H1 (cell line): ENCODE measurements around the gene CSF1. TPM values are rescaled to one million over a fixed set of nuclear protein-coding genes. Genes with fewer than 3 reads are reported as not detected.

Experiments used
- CTCF ChIA-PET: fragments of 300-600 bp; sonication (Branson Sonifier 250); formaldehyde crosslinking; loops from one replicate; lab custom pipeline; 2021; ENCODE audit not compliant: partially characterized antibody; lab: Charles Lee
- POLR2A ChIA-PET: fragments of 300-600 bp; sonication (Branson Sonifier 250); formaldehyde crosslinking; loops from one replicate; lab custom pipeline; 2021; ENCODE audit warnings: inconsistent platforms; ENCODE audit not compliant: partially characterized antibody; lab: Charles Lee
- DNase-seq, 2 experiments: peaks; one replicate each; pipeline versions ENCODE4 v3.0.0 to v3.0.0-alpha.2; 2010 to 2022; ENCODE audit warnings: low spot score in 2 of 2, low read depth in 1 of 2, mixed read lengths in 1 of 2
- FAIRE-seq: peaks from 2 replicates; lab custom pipeline; 2011; peaks lifted over from hg19 to GRCh38; lab: Jason Lieb, UNC
- H2AFZ ChIP-seq: 2 replicates; pipeline ENCODE4 v1.8.1; 2012; ENCODE audit warnings: low read length, inconsistent platforms
- H2AK5ac ChIP-seq: 2 replicates; pipeline ENCODE4 v1.6.1; 2013; ENCODE audit warnings: low read depth, low read length
- H2BK120ac ChIP-seq: replicated peaks from 2 replicates; pipeline ENCODE3; 2013; ENCODE audit warnings: low read depth, low read length, inconsistent platforms
- H2BK12ac ChIP-seq: 2 replicates; pipeline ENCODE4 v1.6.1; 2013; ENCODE audit warnings: low read depth, low read length
- H2BK15ac ChIP-seq: 2 replicates; pipeline ENCODE4 v1.6.1; 2013; ENCODE audit warnings: low read length
- H2BK20ac ChIP-seq: 2 replicates; pipeline ENCODE4 v1.6.1; 2013; ENCODE audit warnings: low read length
- H2BK5ac ChIP-seq: 2 replicates; pipeline ENCODE4 v1.6.1; 2013; ENCODE audit warnings: low read depth, low read length
- H3K14ac ChIP-seq: 2 replicates; pipeline ENCODE4 v1.6.1; 2013; ENCODE audit warnings: inconsistent platforms; ENCODE audit not compliant: insufficient read length
- H3K18ac ChIP-seq: 2 replicates; pipeline ENCODE4 v1.6.1; 2013; ENCODE audit warnings: low read length; ENCODE audit errors: extremely low read depth
- H3K23ac ChIP-seq: 2 replicates; pipeline ENCODE4 v1.6.1; 2013; ENCODE audit warnings: inconsistent platforms; ENCODE audit not compliant: insufficient read length
- H3K23me2 ChIP-seq: 2 replicates; pipeline ENCODE4 v1.6.1; 2013; ENCODE audit warnings: low read depth, low read length
- H3K27ac ChIP-seq: 2 replicates; pipeline ENCODE4 v1.6.1; 2011; ENCODE audit warnings: low read depth, low read length, inconsistent platforms
- H3K27me3 ChIP-seq, 4 experiments: replicated peaks in 1 of 4; 1 replicate in 1 of 4; 2 replicates in 3 of 4; pipeline versions ENCODE4 v1.6.1 to v1.8.1; 2011 to 2013; ENCODE audit warnings: low read length in 3 of 4, mild to moderate bottlenecking in 3 of 4, inconsistent platforms in 2 of 4, mixed read lengths in 2 of 4, moderate library complexity in 1 of 4; ENCODE audit not compliant: control insufficient read depth in 3 of 4, insufficient read depth in 3 of 4; ENCODE audit errors: extremely low read depth in 1 of 4
- H3K36me3 ChIP-seq, 4 experiments: 2 replicates each; pipeline versions ENCODE4 v1.6.1 to v1.8.1; 2011 to 2013; ENCODE audit warnings: mild to moderate bottlenecking in 4 of 4, low read length in 3 of 4, moderate library complexity in 2 of 4, control low read depth in 1 of 4, inconsistent platforms in 1 of 4; ENCODE audit not compliant: insufficient read depth in 4 of 4, control insufficient read depth in 2 of 4
- H3K4ac ChIP-seq: replicated peaks from 2 replicates; pipeline ENCODE3; 2013; ENCODE audit warnings: low read length, low read depth, mixed read lengths, inconsistent platforms; ENCODE audit not compliant: insufficient read length
- H3K4me1 ChIP-seq, 4 experiments: replicated peaks in 1 of 4; 1 replicate in 1 of 4; 2 replicates in 3 of 4; pipeline versions ENCODE4 v1.6.1 to v1.8.1; 2011 to 2013; ENCODE audit warnings: low read length in 3 of 4, inconsistent platforms in 2 of 4, mixed read lengths in 1 of 4; ENCODE audit not compliant: insufficient read depth in 4 of 4, control insufficient read depth in 3 of 4
- H3K4me2 ChIP-seq, 2 experiments: 2 replicates each; pipeline versions ENCODE4 v1.6.1 to v1.8.1; 2011 to 2013; ENCODE audit warnings: low read depth in 2 of 2, low read length in 2 of 2, control low read depth in 1 of 2, inconsistent platforms in 1 of 2, mild to moderate bottlenecking in 1 of 2; ENCODE audit not compliant: insufficient read depth in 1 of 2
- H3K4me3 ChIP-seq, 4 experiments: fragments of 200-600, 300-600 bp in 1 of 4; sonication (generic), shearing (Covaris generic), sonication (Bioruptor Twin) in 1 of 4; 2 replicates each; pipeline versions ENCODE4 v1.5.1 to v1.8.1; 2011 to 2016; ENCODE audit warnings: low read length in 4 of 4, low read depth in 3 of 4, control low read depth in 2 of 4, inconsistent platforms in 2 of 4, mild to moderate bottlenecking in 2 of 4, mixed read lengths in 1 of 4, moderate library complexity in 1 of 4; ENCODE audit not compliant: insufficient read depth in 2 of 4; ENCODE audit errors: extremely low read depth in 1 of 4
- H3K56ac ChIP-seq: replicated peaks from 2 replicates; pipeline ENCODE3; 2013; ENCODE audit warnings: low read depth, mild to moderate bottlenecking, mixed read lengths, low read length, inconsistent platforms; ENCODE audit not compliant: insufficient read length
- H3K79me1 ChIP-seq: 2 replicates; pipeline ENCODE4 v1.6.1; 2013; ENCODE audit warnings: low read depth, low read length, control low read depth
- H3K79me2 ChIP-seq, 2 experiments: 2 replicates each; pipeline versions ENCODE4 v1.6.1 to v1.8.1; 2012 to 2013; ENCODE audit warnings: low read length in 2 of 2, mild to moderate bottlenecking in 2 of 2, inconsistent platforms in 1 of 2; ENCODE audit not compliant: insufficient read depth in 2 of 2, control insufficient read depth in 1 of 2
- H3K9ac ChIP-seq, 4 experiments: replicated peaks in 1 of 4; 1 replicate in 1 of 4; 2 replicates in 3 of 4; pipeline versions ENCODE4 v1.6.1 to v1.8.1; 2011 to 2013; ENCODE audit warnings: low read depth in 3 of 4, low read length in 3 of 4, control low read depth in 2 of 4, mild to moderate bottlenecking in 2 of 4, moderate library complexity in 2 of 4, inconsistent platforms in 1 of 4; ENCODE audit errors: extremely low read depth in 1 of 4
- H3K9me3 ChIP-seq, 2 experiments: 2 replicates each; pipeline versions ENCODE4 v1.6.1 to v1.8.1; 2012 to 2013; ENCODE audit warnings: mild to moderate bottlenecking in 2 of 2, moderate library complexity in 2 of 2, control low read depth in 1 of 2, inconsistent platforms in 1 of 2, low read depth in 1 of 2, low read length in 1 of 2, mixed read lengths in 1 of 2; ENCODE audit not compliant: insufficient read depth in 2 of 2
- H4K20me1 ChIP-seq, 2 experiments: replicated peaks in 1 of 2; 2 replicates each; pipeline versions ENCODE3 to v1.8.1; 2011 to 2013; ENCODE audit warnings: inconsistent platforms in 2 of 2, low read length in 2 of 2, mild to moderate bottlenecking in 1 of 2; ENCODE audit not compliant: insufficient read depth in 2 of 2, control insufficient read depth in 1 of 2
- H4K5ac ChIP-seq: 2 replicates; pipeline ENCODE4 v1.6.1; 2013; ENCODE audit warnings: low read length, low read depth, mixed read lengths, inconsistent platforms; ENCODE audit not compliant: insufficient read length
- H4K8ac ChIP-seq: 2 replicates; pipeline ENCODE4 v1.8.0; 2013; ENCODE audit warnings: mild to moderate bottlenecking, moderate library complexity, low read length, inconsistent platforms; ENCODE audit not compliant: insufficient read depth; ENCODE audit errors: extremely low read depth
- H4K91ac ChIP-seq: replicated peaks from 2 replicates; pipeline ENCODE3; 2013; ENCODE audit warnings: low read length, mixed read lengths, inconsistent platforms; ENCODE audit not compliant: insufficient read length
- ASH2L ChIP-seq: fragments of 200-600, 300-600 bp; sonication (generic); IDR thresholded peaks from one replicate; pipeline ENCODE4 v1.7.1; 2017; ENCODE audit warnings: low read length
- CEBPB ChIP-seq: IDR thresholded peaks from 2 replicates; pipeline ENCODE4 v1.6.1; 2012; ENCODE audit warnings: low read depth, low read length
- CTBP2 ChIP-seq: IDR thresholded peaks from 2 replicates; pipeline ENCODE4 v1.7.0; 2011; ENCODE audit warnings: borderline replicate concordance, mild to moderate bottlenecking, moderate library complexity, mixed read lengths, low read length; ENCODE audit not compliant: insufficient read depth, insufficient read length
- JUND ChIP-seq: IDR thresholded peaks from 2 replicates; pipeline ENCODE4 v1.6.1; 2011; ENCODE audit warnings: mild to moderate bottlenecking, improper control_type of control experiment, low read length
- SP4 ChIP-seq: IDR thresholded peaks from 2 replicates; pipeline ENCODE4 v1.6.1; 2012; ENCODE audit warnings: low read length, inconsistent platforms
- WGBS, 2 experiments: shearing (Covaris generic) in 1 of 2; methylation state at CpG; one replicate each; pipeline versions ENCODE4 v1.1.6 to v1.1.7; 2013 to 2015; ENCODE audit warnings: low lambda C conversion rate in 2 of 2, mixed read lengths in 2 of 2, inconsistent platforms in 1 of 2, low coverage in 1 of 2, missing lambda C conversion rate in 1 of 2; ENCODE audit not compliant: insufficient replicate concordance in 2 of 2, insufficient coverage in 1 of 2, insufficient read length in 1 of 2; ENCODE audit errors: extremely low coverage in 1 of 2, missing lambda C conversion rate in 1 of 2; 5-methylcytosine and 5-hydroxymethylcytosine counted together
- polyA plus RNA-seq, 7 experiments: library from polyadenylated mRNA; depleted of rRNA in 3 of 7; stranded (reverse) in 5 of 7; unstranded in 2 of 7; fragments of >200 nt in 5 of 7; fragments of 200-250 nt in 2 of 7; gene quantifications; 1 replicate in 5 of 7; 2 replicates in 1 of 7; 4 replicates in 1 of 7; pipeline versions ENCODE4 v1.2.1 to v1.2.3, GENCODE V29; 2011 to 2013; ENCODE audit warnings: missing spikeins in 2 of 7, mixed read lengths in 2 of 7
- total RNA-seq: library from RNA; stranded (reverse); fragmentation: NEBNext Ultra II Directional; extraction: Animal tissue kit (Norgen Biotek cat#: 25700); gene quantifications from 2 replicates; pipeline ENCODE4 v1.2.1, GENCODE V29; 2021

Gene CSF1
- total and polyA plus RNA-seq, 2 of the 8 experiments (the other 6 are each of a cell fraction or from before 2014, with no cell fraction given): 3.3 to 5.4 TPM

- no peak overlapping the region for H3K4me3 ChIP-seq
- CTCF ChIA-PET: interaction anchor here (0.9 to 1.5 kb wide), 5 partner anchors 18 to 108 kb away, joined by 3 to 5 read pairs (median 3); no protein-coding TSS in a partner anchor
- H4K91ac ChIP-seq: peak overlapping the region; percentile 81
- peaks cover 9 to 31% (median 12%) of the 10 kb centered on the region in 4 experiments for H3K4me1 ChIP-seq
- no peak for DNase-seq
- no peak overlapping the region for H3K9ac ChIP-seq
- no peaks in the 10 kb centered on the region for H3K79me1 ChIP-seq
- H3K27me3 ChIP-seq: no peaks in the 10 kb centered on the region
- POLR2A ChIA-PET: interaction anchor here (0.6 to 2.1 kb wide), 4 partner anchors 10 to 231 kb away, joined by 3 to 7 read pairs (median 3); no protein-coding TSS in a partner anchor
- H3K79me2 ChIP-seq: no peaks in the 10 kb centered on the region
- TF ChIP-seq SP4 (no peak), ASH2L (peak; percentile 69), CTBP2 (no peak), CEBPB (peak; percentile 89), JUND (0 out of 2 replicates have a peak, but pooled peaks have one; percentile 16)
- TF ChIP-seq, all 59 proteins: peak for 3
- FAIRE-seq: no peak
- Histone ChIP-seq H3K4ac (no peak overlapping the region), H2BK5ac (0 out of 2 replicates have a peak overlapping the region, but pooled peaks have one; percentile 27), H4K8ac (no peak overlapping the region), H3K9me3 (no peaks in the 10 kb centered on the region), H2AK5ac (peak overlapping the region; percentile 48; the same call in 1 of the 2 replicates), H3K23me2 (no peaks in the 10 kb centered on the region), H2BK120ac (peak overlapping the region; percentile 82), H4K5ac (no peak overlapping the region), H3K4me2 (peak overlapping the region; percentile 2 to 23; a peak in 1 of 4 replicates), H2BK15ac (0 out of 2 replicates have a peak overlapping the region, but pooled peaks have one; percentile 6), H3K56ac (no peak overlapping the region), H2BK20ac (peak overlapping the region; percentile 67; the same call in 1 of the 2 replicates), H3K27ac (no peak overlapping the region), H3K36me3 (no peaks in the 10 kb centered on the region), H4K20me1 (no peaks in the 10 kb centered on the region), H3K23ac (no peak overlapping the region), H3K14ac (no peak overlapping the region), H2BK12ac (peak overlapping the region; percentile 78), H3K18ac (peak overlapping the region; percentile 66), H2AFZ (peak overlapping the region; percentile 52)
- 59% methylated on average over 3 of the region's 3 CpGs; no CpG with 5 or more reads in 1 of the 2 experiments for WGBS, 2 experiments
Measured at GRCh38 chr1:109873278-109874175, 37.1 kb upstream of the CSF1 start.
